Panc1 (cell line): Measurements from ENCODE around the gene ZNF865. TPM values are rescaled to one million over a fixed set of nuclear protein-coding genes. Genes with fewer than 3 reads are reported as not detected.

Experiments used
- ATAC-seq: fragments of 200-7000 bp; cut with Tn5 transposase; 2 replicates; pipeline ENCODE4 v1.9.1; 2020; ENCODE audit warnings: mild to moderate bottlenecking, moderate library complexity
- BruUV-seq: library from RNA; stranded (reverse); fragments of 400-500 nt; replicated peaks from 2 replicates; lab custom pipeline; 2021; lab: Mats Ljungman, UMichigan
- CTCF ChIA-PET: fragments of 300-600 bp; sonication (Branson Sonifier 250); formaldehyde crosslinking; loops from one replicate; lab custom pipeline; 2022; ENCODE audit warnings: antibody characterized with exemption; lab: Charles Lee
- POLR2A ChIA-PET: fragments of 300-600 bp; sonication (Branson Sonifier 250); formaldehyde crosslinking; loops from one replicate; lab custom pipeline; 2022; ENCODE audit warnings: antibody characterized with exemption; lab: Charles Lee
- DNase-seq: peaks from one replicate; pipeline ENCODE4 v3.0.0-alpha.2; 2010; ENCODE audit warnings: low read depth, low spot score
- H3K27ac ChIP-seq: 2 replicates; pipeline ENCODE4 v1.5.1; 2011; ENCODE audit warnings: mild to moderate bottlenecking, low read length, inconsistent platforms
- H3K27me3 ChIP-seq: fragments of 200-500 bp; sonication (Bioruptor generic); 2 replicates; pipeline ENCODE4 v1.6.0; 2014; ENCODE audit warnings: low read length, inconsistent platforms; ENCODE audit not compliant: control insufficient read depth, insufficient read depth
- H3K36me3 ChIP-seq: fragments of 200-500 bp; sonication (Bioruptor generic); 2 replicates; pipeline ENCODE4 v1.5.1; 2014; ENCODE audit warnings: inconsistent platforms, mild to moderate bottlenecking, low read length, moderate library complexity; ENCODE audit not compliant: control insufficient read depth, insufficient read depth
- H3K4me1 ChIP-seq: 2 replicates; pipeline ENCODE4 v1.5.1; 2011; ENCODE audit warnings: inconsistent platforms, mild to moderate bottlenecking, low read length, moderate library complexity; ENCODE audit not compliant: control insufficient read depth, insufficient read depth
- H3K4me3 ChIP-seq, 2 experiments: 2 replicates each; pipeline ENCODE4 v1.5.1; 2011 to 2012; ENCODE audit warnings: low read depth in 2 of 2, low read length in 2 of 2, mild to moderate bottlenecking in 2 of 2, inconsistent platforms in 1 of 2, moderate library complexity in 1 of 2
- H3K9me3 ChIP-seq: fragments of 200-500 bp; sonication (Bioruptor generic); 2 replicates; pipeline ENCODE4 v1.5.1; 2014; ENCODE audit warnings: low read depth, mild to moderate bottlenecking, inconsistent platforms, low read length, moderate library complexity; ENCODE audit not compliant: control insufficient read depth, insufficient read depth
- POLR2AphosphoS5 ChIP-seq: IDR thresholded peaks from 2 replicates; pipeline ENCODE4 v1.6.1; 2012; ENCODE audit warnings: mild to moderate bottlenecking, low read depth, low read length, moderate library complexity
- REST ChIP-seq, 2 experiments: IDR thresholded peaks; 2 replicates each; pipeline ENCODE4 v1.6.1; 2011 to 2012; ENCODE audit warnings: low read depth in 2 of 2, control low read depth in 1 of 2, low read length in 1 of 2, mild to moderate bottlenecking in 1 of 2, moderate library complexity in 1 of 2; ENCODE audit not compliant: insufficient read depth in 1 of 2
- SIN3A ChIP-seq: IDR thresholded peaks from 2 replicates; pipeline ENCODE4 v1.6.1; 2012; ENCODE audit warnings: low read depth, mild to moderate bottlenecking, low read length, moderate library complexity, borderline replicate concordance; ENCODE audit not compliant: insufficient read depth
- TCF7L2 ChIP-seq: IDR thresholded peaks from 2 replicates; pipeline ENCODE4 v1.6.1; 2011; ENCODE audit warnings: mild to moderate bottlenecking, low read depth, low read length, inconsistent platforms
- in situ Hi-C: cut with HindIII; loops from 2 replicates; pipeline ENCODE4 v1.10.0; 2016; ENCODE audit warnings: low sequenced_read_pairs, low pct_unique_long_range_greater_than_20kb
- intact Hi-C: fragments of 100-400 bp; cut with micrococcal nuclease; formaldehyde crosslinking; loops from one replicate; pipeline ENCODE4 v1.10.0; 2022; ENCODE audit not compliant: unreplicated experiment
- total RNA-seq: library from RNA; stranded (reverse); gene quantifications from one replicate; pipeline ENCODE4 v1.2.1, GENCODE V29; 2021; ENCODE audit not compliant: unreplicated experiment
- TF ChIP-seq, protein P1 (sequence below): fragments of 450-650 bp; IDR thresholded peaks from 2 replicates; pipeline ENCODE4 v1.5.1; 2017; ENCODE audit warnings: mild to moderate bottlenecking

Gene ZNF865
- total RNA-seq, 1 experiment from 2014 or later, result 25.6 TPM

- intact Hi-C loops, result no loop called here
- peaks cover 42% of the 10 kb centered on the region for H3K36me3 ChIP-seq
Observed at GRCh38 chr19:55660991-55661390, 55.5 kb downstream of the ZNF865 start.

DNA sequence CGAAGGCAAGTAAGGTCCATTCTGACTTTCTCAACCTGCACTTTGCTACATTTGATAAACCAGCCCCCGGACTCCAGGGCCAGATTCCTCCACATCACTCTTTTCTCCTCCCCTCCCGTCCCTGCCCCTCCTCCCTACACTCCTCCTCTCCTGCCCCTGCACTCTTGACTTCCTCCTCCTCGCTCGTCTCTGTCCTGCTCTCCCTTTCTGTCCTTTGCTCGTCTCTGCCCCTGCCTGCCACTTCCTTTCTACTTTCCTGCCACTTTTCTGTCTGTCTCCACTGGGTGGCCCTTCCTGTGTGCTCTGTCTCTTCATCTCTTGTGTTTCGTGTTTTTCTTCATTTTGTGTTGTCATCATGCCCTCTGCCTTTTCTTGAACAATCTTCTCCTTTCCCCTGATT lies 56.4 kb downstream of the ZNF865 start:
- in situ Hi-C loops, result no loop called here
- BruUV-seq, result no TSS peak

More at GRCh38 chr19:55660991-55661390, 55.5 kb downstream of the ZNF865 start:
- ATAC-seq, result no peak
- Histone ChIP-seq H3K27ac (peak overlapping the region; percentile 55; the same call in 1 of the 2 replicates), H3K4me1 (peaks cover 36% of the 10 kb centered on the region), H3K27me3 (no peaks in the 10 kb centered on the region), H3K9me3 (no peaks in the 10 kb centered on the region), H3K4me3 (no peak overlapping the region)
- BruUV-seq, result no TSS peak
- TF ChIP-seq TCF7L2 (no peak), SIN3A (no peak), POLR2AphosphoS5 (no peak), REST (IDR thresholded peaks at IDR 0.05; ENCODE audit: insufficient read depth in 1 of 2, low read depth in 2 of 2, low read length in 1 of 2) (no peak)
- TF ChIP-seq, protein P1, sequence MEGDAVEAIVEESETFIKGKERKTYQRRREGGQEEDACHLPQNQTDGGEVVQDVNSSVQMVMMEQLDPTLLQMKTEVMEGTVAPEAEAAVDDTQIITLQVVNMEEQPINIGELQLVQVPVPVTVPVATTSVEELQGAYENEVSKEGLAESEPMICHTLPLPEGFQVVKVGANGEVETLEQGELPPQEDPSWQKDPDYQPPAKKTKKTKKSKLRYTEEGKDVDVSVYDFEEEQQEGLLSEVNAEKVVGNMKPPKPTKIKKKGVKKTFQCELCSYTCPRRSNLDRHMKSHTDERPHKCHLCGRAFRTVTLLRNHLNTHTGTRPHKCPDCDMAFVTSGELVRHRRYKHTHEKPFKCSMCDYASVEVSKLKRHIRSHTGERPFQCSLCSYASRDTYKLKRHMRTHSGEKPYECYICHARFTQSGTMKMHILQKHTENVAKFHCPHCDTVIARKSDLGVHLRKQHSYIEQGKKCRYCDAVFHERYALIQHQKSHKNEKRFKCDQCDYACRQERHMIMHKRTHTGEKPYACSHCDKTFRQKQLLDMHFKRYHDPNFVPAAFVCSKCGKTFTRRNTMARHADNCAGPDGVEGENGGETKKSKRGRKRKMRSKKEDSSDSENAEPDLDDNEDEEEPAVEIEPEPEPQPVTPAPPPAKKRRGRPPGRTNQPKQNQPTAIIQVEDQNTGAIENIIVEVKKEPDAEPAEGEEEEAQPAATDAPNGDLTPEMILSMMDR, result no peak
- POLR2A ChIA-PET, result no interaction called here
- no peak for DNase-seq
- CTCF ChIA-PET, result no interaction called here
- in situ Hi-C loops, result no loop called here

More for the DNA sequence above, 56.4 kb downstream of the ZNF865 start:
- H3K27me3 ChIP-seq, result no peaks in the 10 kb centered on the region
- DNase-seq (no peak), ATAC-seq (no peak)
- peak overlapping the region; percentile 44 for H3K27ac ChIP-seq
- peaks cover 42% of the 10 kb centered on the region for H3K36me3 ChIP-seq
- H3K4me1 ChIP-seq, result peaks cover 42% of the 10 kb centered on the region
- no peak overlapping the region for H3K4me3 ChIP-seq
- CTCF ChIA-PET, result no interaction called here
- intact Hi-C loops, result no loop called here
- TF ChIP-seq TCF7L2 (no peak), POLR2AphosphoS5 (no peak), REST (IDR thresholded peaks at IDR 0.05; ENCODE audit: insufficient read depth in 1 of 2, low read depth in 2 of 2, low read length in 1 of 2) (no peak), SIN3A (no peak)
- TF ChIP-seq, protein P1, result no peak
- POLR2A ChIA-PET, result no interaction called here
- H3K9me3 ChIP-seq, result no peaks in the 10 kb centered on the region
